Activated CD8-positive, alpha-beta memory T cell treated with anti-CD3 and anti-CD28 coated beads, Interleukin-2, amount 50 U/mL, for 1 hour (primary cell): ENCODE results near the gene PYHIN1.
"Not testable (repeated sequence)": the region's sequence is repeated elsewhere in the genome, so short reads cannot be mapped to it uniquely, and the experiment has no call there.

Source experiments
- DNase-seq: peaks from one replicate; pipeline ENCODE4 v3.0.0-alpha.2; 2020; ENCODE audit errors: extremely low read depth

Gene PYHIN1

GRCh38 chr1:158979229-158979628 is 47.9 kb downstream of the PYHIN1 start:
- no peak for DNase-seq

- DNase-seq, result no peak
Measured at GRCh38 chr1:158983235-158983634, 51.9 kb downstream of the PYHIN1 start.

- no peak for DNase-seq
Measured at GRCh38 chr1:158984386-158984785, 53.0 kb downstream of the PYHIN1 start.

- DNase-seq, result no peak
Measured at GRCh38 chr1:158989424-158989823, 58.1 kb downstream of the PYHIN1 start.

GRCh38 chr1:158992787-158993312 is 61.5 kb downstream of the PYHIN1 start:
- no peak for DNase-seq

GRCh38 chr1:158996998-158997397 is 65.6 kb downstream of the PYHIN1 start:
- DNase-seq, result no peak

- no peak for DNase-seq
Measured at GRCh38 chr1:158998037-158998780, 66.9 kb downstream of the PYHIN1 start.

- DNase-seq, result no peak
Measured at GRCh38 chr1:158998781-158999161, 67.4 kb downstream of the PYHIN1 start.

GRCh38 chr1:158999316-159000069 is 68.1 kb downstream of the PYHIN1 start:
- DNase-seq, result no peak

- no peak for DNase-seq
Measured at GRCh38 chr1:159000070-159000409, 68.7 kb downstream of the PYHIN1 start.

- DNase-seq, result no peak
Measured at GRCh38 chr1:159000625-159001024, 69.3 kb downstream of the PYHIN1 start.

GRCh38 chr1:159005161-159005560 is 73.8 kb downstream of the PYHIN1 start:
- no peak for DNase-seq

GRCh38 chr1:159005676-159006075 is 74.3 kb downstream of the PYHIN1 start:
- no peak for DNase-seq

GRCh38 chr1:159006210-159006807 is 75.0 kb downstream of the PYHIN1 start:
- not testable (repeated sequence) for DNase-seq

- no peak for DNase-seq
Measured at GRCh38 chr1:159007726-159008125, 76.4 kb downstream of the PYHIN1 start.

GRCh38 chr1:159008744-159009188 is 77.4 kb downstream of the PYHIN1 start:
- no peak for DNase-seq

GRCh38 chr1:159009287-159009686 is 77.9 kb downstream of the PYHIN1 start:
- no peak for DNase-seq

- DNase-seq, result peak; percentile 48
Measured at GRCh38 chr1:159009704-159010361, 78.5 kb downstream of the PYHIN1 start, which contains the start of gene IFI16. Gene IFI16, plus strand, starts transcription at chr1:159009907. Its CDS starts 4,774 bp downstream, at chr1:159014681.

GRCh38 chr1:159010391-159010790 is 79.0 kb downstream of the PYHIN1 start:
- DNase-seq, result no peak

- not testable (repeated sequence) for DNase-seq
Measured at GRCh38 chr1:159011001-159011400, 79.6 kb downstream of the PYHIN1 start.

- no peak for DNase-seq
Measured at GRCh38 chr1:159011751-159012150, 80.4 kb downstream of the PYHIN1 start.

- no peak for DNase-seq
Measured at GRCh38 chr1:159012495-159012894, 81.1 kb downstream of the PYHIN1 start.
